NCI-H2196 (cell line): Measurements from ENCODE around the gene RNF123.

Experiments used
- DNase-seq: peaks from one replicate; lab custom pipeline; 2025; ENCODE audit not compliant: unreplicated experiment; lab: John Stamatoyannopoulos, UW

The RNF123 gene

GRCh38 chr3:49701388-49702077, 12.2 kb downstream of the RNF123 start:
- DNase-seq = no peak

GRCh38 chr3:49702672-49703071, 13.3 kb downstream of the RNF123 start:
- DNase-seq = no peak

GRCh38 chr3:49703443-49703927, 14.1 kb downstream of the RNF123 start:
- DNase-seq = peak; percentile 60

GRCh38 chr3:49703956-49704355, 14.6 kb downstream of the RNF123 start:
- DNase-seq = no peak

GRCh38 chr3:49704629-49705028, 15.3 kb downstream of the RNF123 start:
- no peak for DNase-seq

GRCh38 chr3:49705390-49705960, 16.1 kb downstream of the RNF123 start:
- no peak for DNase-seq

- DNase-seq = no peak
Measured at GRCh38 chr3:49706456-49707112, 17.2 kb downstream of the RNF123 start.

- DNase-seq = no peak
Measured at GRCh38 chr3:49707113-49707480, 17.7 kb downstream of the RNF123 start.

GRCh38 chr3:49709852-49710251, 20.5 kb downstream of the RNF123 start:
- no peak for DNase-seq

GRCh38 chr3:49711489-49711888, 22.1 kb downstream of the RNF123 start:
- DNase-seq = no peak

- no peak for DNase-seq
Measured at GRCh38 chr3:49712166-49712565, 22.8 kb downstream of the RNF123 start.

GRCh38 chr3:49712631-49713317, 23.4 kb downstream of the RNF123 start:
- DNase-seq = no peak

- DNase-seq = no peak
Measured at GRCh38 chr3:49713336-49714105, 24.2 kb downstream of the RNF123 start.

GRCh38 chr3:49714728-49715550, 25.6 kb downstream of the RNF123 start:
- DNase-seq = no peak

- no peak for DNase-seq
Measured at GRCh38 chr3:49715611-49716121, 26.3 kb downstream of the RNF123 start.

GRCh38 chr3:49716169-49716568, 26.8 kb downstream of the RNF123 start:
- DNase-seq = no peak

GRCh38 chr3:49716691-49717210, 27.4 kb downstream of the RNF123 start:
- DNase-seq = no peak

GRCh38 chr3:49717211-49717958, 28.0 kb downstream of the RNF123 start:
- no peak for DNase-seq
